ENCODE measurements around the gene ZNF442. TPM values are rescaled to one million over a fixed set of nuclear protein-coding genes. Genes with fewer than 3 reads are reported as not detected.

The ZNF442 gene
- total RNA-seq, 1 experiment from 2014 or later = not detected

GRCh38 chr19:12325690-12326089 lies 39.8 kb downstream of the ZNF442 start:
- no peak overlapping the region for H3K9ac ChIP-seq (ENCODE audit: low read length)

More at GRCh38 chr19:12325690-12326089, 39.8 kb downstream of the ZNF442 start:
- intact Hi-C loops (cut with micrococcal nuclease) = no loop called here
- DNase-seq (ENCODE audit: low read depth, low spot score) (no peak), ATAC-seq (no peak)
- Histone ChIP-seq H3K9me3 (ENCODE audit: control insufficient read depth in 1 of 2, insufficient read depth in 1 of 2, low read depth in 1 of 2, low read length in 2 of 2) (peaks cover 0 to 10% of the 10 kb centered on the region in 2 experiments; a peak in 2 of 4 replicates), H3K4me3 (replicated peaks in 1 of 2; ENCODE audit: low read depth in 1 of 2, low read length in 2 of 2) (no peak overlapping the region), H3K9me2 (ENCODE audit: insufficient read depth) (no peaks in the 10 kb centered on the region), H3K79me2 (ENCODE audit: insufficient read depth, low read length) (no peaks in the 10 kb centered on the region), H4K20me1 (ENCODE audit: insufficient read depth) (no peaks in the 10 kb centered on the region), H3K27me3 (ENCODE audit: insufficient read depth, low read length) (no peaks in the 10 kb centered on the region), H2AFZ (ENCODE audit: low read depth, low read length, poor library complexity, severe bottlenecking) (no peak overlapping the region), H3K27ac (ENCODE audit: low read depth, low read length) (no peak overlapping the region), H3K36me3 (ENCODE audit: control insufficient read depth in 1 of 2, insufficient read depth in 2 of 2, low read length in 2 of 2) (no peaks in the 10 kb centered on the region), H3K4me2 (ENCODE audit: low read length) (no peak overlapping the region), H3K4me1 (ENCODE audit: control insufficient read depth in 1 of 2, insufficient read depth in 2 of 2, low read length in 2 of 2) (no peaks in the 10 kb centered on the region)
- TF ChIP-seq SRF (IDR thresholded peaks at IDR 0.05; ENCODE audit: low read depth) (no peak), TCF7L2 (IDR thresholded peaks at IDR 0.05; ENCODE audit: borderline replicate concordance, extremely low read depth, insufficient read depth, insufficient read length) (no peak), ZFX (IDR thresholded peaks at IDR 0.05) (no peak), JUND (IDR thresholded peaks at IDR 0.05) (no peak), ZNF274 (IDR thresholded peaks at IDR 0.05; ENCODE audit: low read depth, low read length) (no peak), REST (IDR thresholded peaks at IDR 0.05; ENCODE audit: low read depth) (no peak), RAD21 (IDR thresholded peaks at IDR 0.05; ENCODE audit: low read depth) (no peak), CEBPB (IDR thresholded peaks at IDR 0.05; ENCODE audit: low read depth) (no peak), EZH2 (IDR thresholded peaks at IDR 0.05) (no peak), MAX (IDR thresholded peaks at IDR 0.05) (no peak), EZH2phosphoT487 (IDR thresholded peaks at IDR 0.05; ENCODE audit: borderline replicate concordance) (no peak), ELF1 (IDR thresholded peaks at IDR 0.05; ENCODE audit: borderline replicate concordance, low read depth) (no peak), CTCF (IDR thresholded peaks at IDR 0.05 in 2 of 3, conservative IDR thresholded peaks at IDR 0.05 in 1 of 3; ENCODE audit: borderline replicate concordance in 1 of 3, insufficient read depth in 1 of 3, low read depth in 2 of 3, low read length in 2 of 3) (no peak), FOSL1 (IDR thresholded peaks at IDR 0.05; ENCODE audit: low read depth) (no peak)
- TF ChIP-seq, protein P1, sequence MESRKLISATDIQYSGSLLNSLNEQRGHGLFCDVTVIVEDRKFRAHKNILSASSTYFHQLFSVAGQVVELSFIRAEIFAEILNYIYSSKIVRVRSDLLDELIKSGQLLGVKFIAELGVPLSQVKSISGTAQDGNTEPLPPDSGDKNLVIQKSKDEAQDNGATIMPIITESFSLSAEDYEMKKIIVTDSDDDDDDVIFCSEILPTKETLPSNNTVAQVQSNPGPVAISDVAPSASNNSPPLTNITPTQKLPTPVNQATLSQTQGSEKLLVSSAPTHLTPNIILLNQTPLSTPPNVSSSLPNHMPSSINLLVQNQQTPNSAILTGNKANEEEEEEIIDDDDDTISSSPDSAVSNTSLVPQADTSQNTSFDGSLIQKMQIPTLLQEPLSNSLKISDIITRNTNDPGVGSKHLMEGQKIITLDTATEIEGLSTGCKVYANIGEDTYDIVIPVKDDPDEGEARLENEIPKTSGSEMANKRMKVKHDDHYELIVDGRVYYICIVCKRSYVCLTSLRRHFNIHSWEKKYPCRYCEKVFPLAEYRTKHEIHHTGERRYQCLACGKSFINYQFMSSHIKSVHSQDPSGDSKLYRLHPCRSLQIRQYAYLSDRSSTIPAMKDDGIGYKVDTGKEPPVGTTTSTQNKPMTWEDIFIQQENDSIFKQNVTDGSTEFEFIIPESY (IDR thresholded peaks at IDR 0.05; ENCODE audit: extremely low read depth, insufficient replicate concordance, low read length) = no peak
- ChIA-PET POLR2A (no interaction called here), CTCF (no interaction called here), RAD21 (ENCODE audit: low non-redundant PET in 1 of 2, low total read pairs in 2 of 2, uncharacterized antibody in 2 of 2, unreplicated experiment in 2 of 2) (no interaction called here)
- no TSS peak for BruUV-seq (replicated peaks)

Measured in HCT116 (cell line).